Testis (tissue), 3 donors: ENCODE measurements around the gene SHROOM3. TPM values are rescaled to one million over a fixed set of nuclear protein-coding genes. Genes with fewer than 3 reads are reported as not detected.

Source experiments
- DNase-seq: peaks from one replicate; pipeline ENCODE4 v3.0.0-alpha.2; 2019
- H3K27ac ChIP-seq, 2 donors: fragments of 200-600 bp; sonication (generic); one replicate each; pipeline ENCODE4 v1.5.1; 2019
- H3K27me3 ChIP-seq: fragments of 200-600 bp; sonication (generic); one replicate; pipeline ENCODE4 v1.5.1; 2019
- H3K36me3 ChIP-seq: fragments of 200-600 bp; sonication (generic); one replicate; pipeline ENCODE4 v1.5.1; 2017; ENCODE audit warnings: low read depth; ENCODE audit errors: missing control alignments
- H3K4me1 ChIP-seq: fragments of 200-600 bp; sonication (generic); one replicate; pipeline ENCODE4 v1.5.1; 2019
- H3K4me3 ChIP-seq, 2 donors: fragments of 200-600 bp; sonication (generic); one replicate each; pipeline ENCODE4 v1.5.1; 2017 to 2019
- H3K9me3 ChIP-seq: fragments of 200-600 bp; sonication (generic); one replicate; pipeline ENCODE4 v1.5.1; 2017
- POLR2A ChIP-seq: fragments of 450-650 bp; IDR thresholded peaks from one replicate; pipeline ENCODE4 v1.6.1; 2017; ENCODE audit warnings: antibody characterized with exemption, mild to moderate bottlenecking, moderate library complexity
- whole genome bisulfite sequencing, 2 donors: methylation state at CpG; one replicate each; pipeline ENCODE4 v1.1.5; 2018; 5-methylcytosine and 5-hydroxymethylcytosine counted together
- intact Hi-C: fragments of 100-400 bp; cut with DNase I; formaldehyde crosslinking; loops from one replicate; pipeline ENCODE4 v1.15.1; 2023; ENCODE audit warnings: low total_unique reads
- polyA plus RNA-seq: library from polyadenylated mRNA; stranded (reverse); fragments of 350-450 nt; fragmentation: Illumina TruSeq; extraction: RNeasy Lipid Tissue Mini Kit (QIAGEN cat#74804); gene quantifications from one replicate; pipeline ENCODE4 v1.2.3, GENCODE V29; 2014; ENCODE audit warnings: low read depth, low replicate concordance; ENCODE audit not compliant: insufficient read depth
- total RNA-seq, 2 donors: library from RNA; depleted of rRNA; stranded (reverse); fragments of >200 nt; gene quantifications; one replicate each; pipeline ENCODE4 v1.2.3, GENCODE V29; 2016
- TF ChIP-seq, protein P1 (sequence below), 3 experiments: fragments of 450-650 bp in 2 of 3; fragments of 200-600 bp in 1 of 3; sonication (generic) in 1 of 3; IDR thresholded peaks; one replicate each; pipeline ENCODE4 v1.5.1; 2016 to 2019; ENCODE audit warnings: antibody characterized with exemption in 3 of 3, mild to moderate bottlenecking in 2 of 3, moderate library complexity in 1 of 3

The SHROOM3 gene
- total and polyA plus RNA-seq, 3 donors from 2014 or later, result 3.9 to 7.2 (median 6.4) TPM

DNA sequence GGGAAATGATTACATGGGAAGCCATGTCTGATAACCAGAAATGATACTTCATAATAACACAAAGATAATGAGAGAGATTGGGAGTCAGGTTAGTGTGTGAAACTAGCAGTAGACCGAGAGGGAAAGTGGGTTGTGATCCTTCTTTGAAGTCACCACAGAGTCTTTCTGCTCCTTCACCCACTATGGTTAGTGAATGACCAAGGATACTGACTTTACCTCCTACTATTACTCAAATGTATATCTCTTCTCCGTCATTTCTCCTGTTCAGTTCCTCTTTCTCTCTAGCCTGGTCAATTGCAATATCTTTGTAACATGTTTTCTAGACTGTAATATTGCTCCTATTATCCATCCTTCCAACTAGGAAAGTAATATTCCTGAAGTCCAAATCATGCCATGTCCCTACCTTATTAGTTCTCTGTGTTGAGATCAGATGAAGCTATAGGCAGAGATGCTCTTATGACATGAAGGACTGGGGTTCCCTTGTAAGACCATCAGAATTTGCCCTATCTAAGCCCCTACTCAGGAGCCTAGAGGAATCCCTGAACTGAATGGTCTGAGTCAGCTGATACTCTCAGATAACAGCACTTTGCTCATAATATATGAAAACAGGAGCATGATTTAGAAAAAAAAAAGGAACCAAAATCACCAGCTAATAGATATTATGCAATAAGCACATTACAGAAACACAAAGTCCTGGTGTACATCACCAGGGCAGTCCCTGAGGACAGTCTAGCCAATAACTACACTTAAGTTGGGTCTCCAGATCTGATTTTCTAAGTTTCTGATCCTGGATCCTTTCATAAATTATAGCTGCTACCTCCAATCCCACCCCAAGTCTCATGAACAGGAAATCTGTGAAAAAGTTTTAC, 81.2 kb downstream of the SHROOM3 start:
- no peaks in the 10 kb centered on the region for H3K36me3 ChIP-seq
- no peak for DNase-seq
- TF ChIP-seq POLR2A, result no peak
- TF ChIP-seq, protein P1, sequence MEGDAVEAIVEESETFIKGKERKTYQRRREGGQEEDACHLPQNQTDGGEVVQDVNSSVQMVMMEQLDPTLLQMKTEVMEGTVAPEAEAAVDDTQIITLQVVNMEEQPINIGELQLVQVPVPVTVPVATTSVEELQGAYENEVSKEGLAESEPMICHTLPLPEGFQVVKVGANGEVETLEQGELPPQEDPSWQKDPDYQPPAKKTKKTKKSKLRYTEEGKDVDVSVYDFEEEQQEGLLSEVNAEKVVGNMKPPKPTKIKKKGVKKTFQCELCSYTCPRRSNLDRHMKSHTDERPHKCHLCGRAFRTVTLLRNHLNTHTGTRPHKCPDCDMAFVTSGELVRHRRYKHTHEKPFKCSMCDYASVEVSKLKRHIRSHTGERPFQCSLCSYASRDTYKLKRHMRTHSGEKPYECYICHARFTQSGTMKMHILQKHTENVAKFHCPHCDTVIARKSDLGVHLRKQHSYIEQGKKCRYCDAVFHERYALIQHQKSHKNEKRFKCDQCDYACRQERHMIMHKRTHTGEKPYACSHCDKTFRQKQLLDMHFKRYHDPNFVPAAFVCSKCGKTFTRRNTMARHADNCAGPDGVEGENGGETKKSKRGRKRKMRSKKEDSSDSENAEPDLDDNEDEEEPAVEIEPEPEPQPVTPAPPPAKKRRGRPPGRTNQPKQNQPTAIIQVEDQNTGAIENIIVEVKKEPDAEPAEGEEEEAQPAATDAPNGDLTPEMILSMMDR (IDR thresholded peaks at IDR 0.05), result no peak
- no peaks in the 10 kb centered on the region for H3K9me3 ChIP-seq
- no peaks in the 10 kb centered on the region for H3K27me3 ChIP-seq
- intact Hi-C loops, result no loop called here
- H3K27ac ChIP-seq, result no peak overlapping the region
- WGBS, 2 donors, result 88 to 96% methylated on average over 2 of the region's 2 CpGs
- H3K4me3 ChIP-seq, result no peak overlapping the region
- H3K4me1 ChIP-seq, result no peaks in the 10 kb centered on the region

DNA sequence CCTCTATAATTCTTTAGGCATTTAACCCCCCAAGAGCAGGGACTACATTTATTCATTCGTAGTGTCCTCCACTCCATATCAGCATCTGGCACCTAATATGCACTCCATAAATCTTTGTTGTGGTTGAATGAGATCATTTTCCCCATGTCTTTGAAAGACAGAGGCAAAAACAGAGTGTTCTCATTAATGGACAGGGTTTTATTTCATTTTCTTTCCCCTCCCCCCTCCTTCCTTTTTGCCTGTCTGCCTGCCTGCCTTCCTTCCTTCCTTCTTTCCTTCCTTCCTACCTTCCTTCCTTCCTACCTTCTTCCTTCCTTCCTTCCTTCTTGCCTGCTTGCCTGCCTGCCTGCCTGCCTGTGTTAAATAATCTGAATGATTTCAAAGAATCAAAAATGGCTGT, 83.2 kb downstream of the SHROOM3 start:
- intact Hi-C loops, result no loop called here
- DNase-seq, result no peak
- whole genome bisulfite sequencing, 2 donors, result 47 to 56% methylated on average over 1 of the region's 1 CpG
- Histone ChIP-seq H3K4me3 (no peak overlapping the region), H3K27ac (no peak overlapping the region), H3K4me1 (no peaks in the 10 kb centered on the region), H3K36me3 (no peaks in the 10 kb centered on the region), H3K27me3 (no peaks in the 10 kb centered on the region), H3K9me3 (no peaks in the 10 kb centered on the region)
- no peak for TF ChIP-seq POLR2A
- TF ChIP-seq, protein P1 (IDR thresholded peaks at IDR 0.05), result no peak

DNA sequence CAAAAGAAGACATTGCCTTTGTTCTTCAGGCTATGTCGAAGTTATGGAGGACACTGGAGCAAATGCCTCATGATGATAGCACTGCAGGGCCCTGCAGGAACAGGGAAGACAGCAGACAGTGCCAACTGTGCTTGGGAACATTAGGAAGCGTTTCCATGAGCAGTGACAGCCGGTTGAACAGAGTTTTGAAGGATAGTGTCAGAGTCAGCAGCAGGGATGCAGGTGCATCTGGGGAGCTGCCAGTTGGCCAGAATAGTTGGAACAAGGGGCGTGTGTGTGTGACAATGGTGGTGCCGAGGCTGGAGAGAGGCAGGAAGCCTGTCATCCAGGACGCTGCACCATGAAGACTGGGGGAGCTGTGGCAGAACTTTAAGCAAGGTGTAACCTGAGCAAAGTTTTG, 88.6 kb downstream of the SHROOM3 start:
- Histone ChIP-seq H3K9me3 (no peaks in the 10 kb centered on the region), H3K4me3 (no peak overlapping the region), H3K27me3 (no peaks in the 10 kb centered on the region), H3K36me3 (no peaks in the 10 kb centered on the region), H3K27ac (no peak overlapping the region), H3K4me1 (no peaks in the 10 kb centered on the region)
- DNase-seq, result no peak
- TF ChIP-seq POLR2A, result no peak
- TF ChIP-seq, protein P1 (IDR thresholded peaks at IDR 0.05), result no peak
- 91 to 94% methylated on average over 6 of the region's 6 CpGs for WGBS, 2 donors
- intact Hi-C loops, result no loop called here

DNA sequence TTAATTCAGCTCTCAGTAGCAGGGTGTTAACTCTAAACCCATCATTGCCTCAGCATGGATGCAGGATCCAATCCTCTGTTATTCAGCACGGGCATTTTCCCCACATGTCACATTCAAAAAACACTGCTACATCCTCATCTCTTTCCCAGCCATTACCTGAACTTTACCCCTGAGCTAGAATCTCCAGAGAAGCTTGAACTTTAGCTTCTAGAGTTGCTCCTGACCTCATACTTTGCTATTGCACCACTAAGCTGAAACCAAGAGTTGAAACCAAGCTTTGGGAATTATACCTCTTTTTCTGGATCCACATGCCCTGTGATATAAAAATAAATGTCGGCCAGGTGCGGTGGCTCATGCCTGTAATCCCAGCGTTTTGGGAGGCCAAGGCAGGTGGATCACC, 90.7 kb downstream of the SHROOM3 start:
- WGBS, 2 donors, result 91 to 97% methylated on average over 4 of the region's 4 CpGs
- Histone ChIP-seq H3K4me1 (no peaks in the 10 kb centered on the region), H3K27me3 (no peaks in the 10 kb centered on the region), H3K4me3 (no peak overlapping the region), H3K27ac (no peak overlapping the region), H3K36me3 (no peaks in the 10 kb centered on the region), H3K9me3 (no peaks in the 10 kb centered on the region)
- no peak for DNase-seq
- TF ChIP-seq, protein P1 (IDR thresholded peaks at IDR 0.05), result no peak
- TF ChIP-seq POLR2A, result no peak
- intact Hi-C loops, result no loop called here

DNA sequence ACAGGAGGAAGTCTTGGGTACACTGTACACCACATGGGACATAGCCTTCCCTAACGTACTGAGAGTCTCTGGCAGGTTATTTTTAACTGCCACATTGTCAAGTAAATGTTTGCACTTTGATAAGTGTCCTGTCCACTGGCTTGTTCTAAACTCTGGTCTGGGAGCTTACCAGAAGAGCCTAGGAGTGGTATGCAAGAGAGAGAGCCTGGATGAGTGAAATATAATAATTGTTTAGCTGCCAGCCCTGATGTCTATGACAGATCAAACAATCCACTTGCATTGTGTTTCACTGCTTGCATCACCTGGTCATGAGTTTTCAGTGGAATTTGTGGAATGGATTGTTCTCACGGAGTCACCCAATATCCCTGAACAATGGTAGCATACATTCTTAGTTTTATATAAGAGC, 91.6 kb downstream of the SHROOM3 start:
- intact Hi-C loops, result no loop called here
- WGBS, 2 donors, result 46 to 72% methylated on average over 2 of the region's 2 CpGs
- H3K36me3 ChIP-seq, result no peaks in the 10 kb centered on the region

More for the DNA sequence above, 91.6 kb downstream of the SHROOM3 start:
- Histone ChIP-seq H3K9me3 (no peaks in the 10 kb centered on the region), H3K27me3 (no peaks in the 10 kb centered on the region), H3K4me1 (no peaks in the 10 kb centered on the region), H3K27ac (no peak overlapping the region), H3K4me3 (no peak overlapping the region)
- DNase-seq, result no peak
- TF ChIP-seq, protein P1 (IDR thresholded peaks at IDR 0.05), result no peak
- no peak for TF ChIP-seq POLR2A
